Amygdala (tissue), 56 donors: ENCODE data around the gene FANCB.
A peak's percentile ranks its signal among the peaks of the same experiment; 100 is the strongest.

ENCODE experiments used
- DNase-seq, 56 donors: peaks; one replicate each; lab custom pipeline; 2025; lab: John Stamatoyannopoulos, UW

The FANCB gene

GRCh38 chrX:14872851-14873675 is at the start of gene FANCB, which contains the start of gene MOSPD2:
TSS of gene FANCB (minus strand) at chrX:14873069. CDS start at chrX:14865510, 7,559 bp downstream.
TSS of gene MOSPD2 (plus strand) at chrX:14873421. CDS start at chrX:14873529, 108 bp downstream.
- peak; percentile 13 to 95 (median 86) for DNase-seq

- DNase-seq = peak in 9 of 56 donors; percentile 0 to 2 (median 1)
Measured at GRCh38 chrX:14922437-14922836, 49.6 kb upstream of the FANCB start.

- no peak for DNase-seq
Measured at GRCh38 chrX:14920196-14920595, 47.3 kb upstream of the FANCB start.

- DNase-seq = no peak
Measured at GRCh38 chrX:14919407-14919806, 46.5 kb upstream of the FANCB start.

- no peak for DNase-seq
Measured at GRCh38 chrX:14916017-14916674, 43.3 kb upstream of the FANCB start.

GRCh38 chrX:14915596-14915995 is 42.7 kb upstream of the FANCB start:
- DNase-seq = no peak

- no peak for DNase-seq
Measured at GRCh38 chrX:14913241-14913640, 40.4 kb upstream of the FANCB start.

GRCh38 chrX:14903891-14904290 is 31.0 kb upstream of the FANCB start:
- no peak for DNase-seq

GRCh38 chrX:14902537-14902936 is 29.7 kb upstream of the FANCB start:
- DNase-seq = peak in 8 of 56 donors; percentile 0 to 5 (median 0)

GRCh38 chrX:14899607-14900006 is 26.7 kb upstream of the FANCB start:
- DNase-seq = no peak

GRCh38 chrX:14897042-14897441 is 24.2 kb upstream of the FANCB start:
- no peak for DNase-seq

GRCh38 chrX:14896273-14896672 is 23.4 kb upstream of the FANCB start:
- DNase-seq = no peak

- DNase-seq = no peak
Measured at GRCh38 chrX:14886252-14886651, 13.4 kb upstream of the FANCB start.

- no peak for DNase-seq
Measured at GRCh38 chrX:14884714-14885113, 11.8 kb upstream of the FANCB start.

GRCh38 chrX:14883826-14884225 is 11.0 kb upstream of the FANCB start:
- no peak for DNase-seq

- no peak for DNase-seq
Measured at GRCh38 chrX:14875624-14876023, 2.8 kb upstream of the FANCB start.

- DNase-seq = no peak
Measured at GRCh38 chrX:14873676-14874049, 794 bp upstream of the FANCB start.

- no peak for DNase-seq
Measured at GRCh38 chrX:14872355-14872754, 514 bp downstream of the FANCB start.

- no peak for DNase-seq
Measured at GRCh38 chrX:14871767-14872166, 1.1 kb downstream of the FANCB start.

GRCh38 chrX:14865201-14865600 is 7.7 kb downstream of the FANCB start:
- no peak for DNase-seq

- DNase-seq = no peak
Measured at GRCh38 chrX:14864631-14865030, 8.2 kb downstream of the FANCB start.

GRCh38 chrX:14851526-14851925 is 21.3 kb downstream of the FANCB start:
- DNase-seq = no peak
